Measurements from ENCODE around the gene PYGO2.

GRCh38 chr1:155008015-155008941, 46.7 kb upstream of the PYGO2 start:
- TF ChIP-seq EZH2 (IDR thresholded peaks at IDR 0.05), result no peak
- TF ChIP-seq POLR2AphosphoS5 (IDR thresholded peaks at IDR 0.05; ENCODE audit: borderline replicate concordance, low read depth, low read length), result no peak
- no peak for TF ChIP-seq FOXP2 (optimal IDR thresholded peaks at IDR 0.05; ENCODE audit: control extremely low read depth, extremely low read length, insufficient read depth)

All from SK-N-MC (cell line).